Measurements from ENCODE around the gene RELT. TPM values are rescaled to one million over a fixed set of nuclear protein-coding genes. Genes with fewer than 3 reads are reported as not detected.

Gene RELT
- total RNA-seq, 1 experiment from 2014 or later = 13.8 TPM

DNA sequence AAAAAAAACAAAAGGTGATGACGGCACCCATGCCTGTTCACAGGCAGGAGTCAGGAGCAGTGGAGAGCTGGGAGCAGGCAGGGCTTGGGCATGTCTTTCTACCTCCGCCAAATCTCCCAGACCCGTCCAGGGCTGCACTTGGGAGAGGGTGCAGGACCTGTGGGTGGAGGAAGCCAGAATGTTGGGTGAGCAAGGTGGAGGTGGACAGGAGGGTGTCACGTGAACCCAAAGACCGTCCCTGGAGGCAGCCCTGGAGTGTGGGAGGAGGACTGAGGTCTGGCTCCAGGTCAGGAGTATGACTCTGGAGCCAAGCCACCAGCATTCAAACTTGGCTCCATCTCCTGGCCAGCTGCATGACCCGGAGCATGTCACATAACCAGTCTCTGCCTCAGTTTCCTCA, 26.6 kb upstream of the RELT start:
- Histone ChIP-seq H3K27me3 (ENCODE audit: insufficient read depth, low read length) (no peaks in the 10 kb centered on the region), H3K4me1 (ENCODE audit: control insufficient read depth in 1 of 2, insufficient read depth in 2 of 2, low read length in 2 of 2) (no peaks in the 10 kb centered on the region), H3K79me2 (ENCODE audit: insufficient read depth, low read length) (no peaks in the 10 kb centered on the region), H2AFZ (ENCODE audit: low read depth, low read length, poor library complexity, severe bottlenecking) (no peak overlapping the region), H3K9me3 (ENCODE audit: control insufficient read depth in 1 of 2, insufficient read depth in 1 of 2, low read depth in 1 of 2, low read length in 2 of 2) (no peaks in the 10 kb centered on the region), H3K9me2 (ENCODE audit: insufficient read depth) (no peaks in the 10 kb centered on the region), H3K27ac (ENCODE audit: low read depth, low read length) (no peak overlapping the region), H3K9ac (ENCODE audit: low read length) (no peak overlapping the region), H3K4me3 (replicated peaks in 1 of 2; ENCODE audit: low read depth in 1 of 2, low read length in 2 of 2) (no peak overlapping the region), H3K4me2 (ENCODE audit: low read length) (no peak overlapping the region), H3K36me3 (ENCODE audit: control insufficient read depth in 1 of 2, insufficient read depth in 2 of 2, low read length in 2 of 2) (no peaks in the 10 kb centered on the region), H4K20me1 (ENCODE audit: insufficient read depth) (no peaks in the 10 kb centered on the region)
- ChIA-PET POLR2A (no interaction called here), RAD21 (ENCODE audit: low non-redundant PET in 1 of 2, low total read pairs in 2 of 2, uncharacterized antibody in 2 of 2, unreplicated experiment in 2 of 2) (no interaction called here), CTCF (interaction anchor here (1.1 to 4.2 kb wide), 4 partner anchors 13 to 312 kb away, joined by 3 to 62 read pairs (median 46); no protein-coding TSS in a partner anchor)
- TF ChIP-seq EZH2 (IDR thresholded peaks at IDR 0.05) (no peak), EZH2phosphoT487 (IDR thresholded peaks at IDR 0.05; ENCODE audit: borderline replicate concordance) (no peak), SRF (IDR thresholded peaks at IDR 0.05; ENCODE audit: low read depth) (no peak), RAD21 (IDR thresholded peaks at IDR 0.05; ENCODE audit: low read depth) (no peak), CEBPB (IDR thresholded peaks at IDR 0.05; ENCODE audit: low read depth) (no peak), YY1 (IDR thresholded peaks at IDR 0.05; ENCODE audit: extremely low read depth, insufficient replicate concordance, low read depth, low read length) (no peak), ZFX (IDR thresholded peaks at IDR 0.05) (no peak), ZNF274 (IDR thresholded peaks at IDR 0.05; ENCODE audit: low read depth, low read length) (no peak), CBX3 (IDR thresholded peaks at IDR 0.05; ENCODE audit: low read depth) (no peak), EGR1 (IDR thresholded peaks at IDR 0.05; ENCODE audit: low read depth) (no peak), ELF1 (IDR thresholded peaks at IDR 0.05; ENCODE audit: borderline replicate concordance, low read depth) (no peak)
- TF ChIP-seq, protein P1, sequence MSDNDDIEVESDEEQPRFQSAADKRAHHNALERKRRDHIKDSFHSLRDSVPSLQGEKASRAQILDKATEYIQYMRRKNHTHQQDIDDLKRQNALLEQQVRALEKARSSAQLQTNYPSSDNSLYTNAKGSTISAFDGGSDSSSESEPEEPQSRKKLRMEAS (IDR thresholded peaks at IDR 0.05) = no peak
- TF ChIP-seq, protein P2, sequence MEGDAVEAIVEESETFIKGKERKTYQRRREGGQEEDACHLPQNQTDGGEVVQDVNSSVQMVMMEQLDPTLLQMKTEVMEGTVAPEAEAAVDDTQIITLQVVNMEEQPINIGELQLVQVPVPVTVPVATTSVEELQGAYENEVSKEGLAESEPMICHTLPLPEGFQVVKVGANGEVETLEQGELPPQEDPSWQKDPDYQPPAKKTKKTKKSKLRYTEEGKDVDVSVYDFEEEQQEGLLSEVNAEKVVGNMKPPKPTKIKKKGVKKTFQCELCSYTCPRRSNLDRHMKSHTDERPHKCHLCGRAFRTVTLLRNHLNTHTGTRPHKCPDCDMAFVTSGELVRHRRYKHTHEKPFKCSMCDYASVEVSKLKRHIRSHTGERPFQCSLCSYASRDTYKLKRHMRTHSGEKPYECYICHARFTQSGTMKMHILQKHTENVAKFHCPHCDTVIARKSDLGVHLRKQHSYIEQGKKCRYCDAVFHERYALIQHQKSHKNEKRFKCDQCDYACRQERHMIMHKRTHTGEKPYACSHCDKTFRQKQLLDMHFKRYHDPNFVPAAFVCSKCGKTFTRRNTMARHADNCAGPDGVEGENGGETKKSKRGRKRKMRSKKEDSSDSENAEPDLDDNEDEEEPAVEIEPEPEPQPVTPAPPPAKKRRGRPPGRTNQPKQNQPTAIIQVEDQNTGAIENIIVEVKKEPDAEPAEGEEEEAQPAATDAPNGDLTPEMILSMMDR (IDR thresholded peaks at IDR 0.05 in 2 of 3, conservative IDR thresholded peaks at IDR 0.05 in 1 of 3; ENCODE audit: borderline replicate concordance in 1 of 3, insufficient read depth in 1 of 3, low read depth in 2 of 3, low read length in 2 of 3) = no peak
- TF ChIP-seq, protein P3, sequence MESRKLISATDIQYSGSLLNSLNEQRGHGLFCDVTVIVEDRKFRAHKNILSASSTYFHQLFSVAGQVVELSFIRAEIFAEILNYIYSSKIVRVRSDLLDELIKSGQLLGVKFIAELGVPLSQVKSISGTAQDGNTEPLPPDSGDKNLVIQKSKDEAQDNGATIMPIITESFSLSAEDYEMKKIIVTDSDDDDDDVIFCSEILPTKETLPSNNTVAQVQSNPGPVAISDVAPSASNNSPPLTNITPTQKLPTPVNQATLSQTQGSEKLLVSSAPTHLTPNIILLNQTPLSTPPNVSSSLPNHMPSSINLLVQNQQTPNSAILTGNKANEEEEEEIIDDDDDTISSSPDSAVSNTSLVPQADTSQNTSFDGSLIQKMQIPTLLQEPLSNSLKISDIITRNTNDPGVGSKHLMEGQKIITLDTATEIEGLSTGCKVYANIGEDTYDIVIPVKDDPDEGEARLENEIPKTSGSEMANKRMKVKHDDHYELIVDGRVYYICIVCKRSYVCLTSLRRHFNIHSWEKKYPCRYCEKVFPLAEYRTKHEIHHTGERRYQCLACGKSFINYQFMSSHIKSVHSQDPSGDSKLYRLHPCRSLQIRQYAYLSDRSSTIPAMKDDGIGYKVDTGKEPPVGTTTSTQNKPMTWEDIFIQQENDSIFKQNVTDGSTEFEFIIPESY (IDR thresholded peaks at IDR 0.05; ENCODE audit: extremely low read depth, insufficient replicate concordance, low read length) = no peak
- TF ChIP-seq, protein P4, sequence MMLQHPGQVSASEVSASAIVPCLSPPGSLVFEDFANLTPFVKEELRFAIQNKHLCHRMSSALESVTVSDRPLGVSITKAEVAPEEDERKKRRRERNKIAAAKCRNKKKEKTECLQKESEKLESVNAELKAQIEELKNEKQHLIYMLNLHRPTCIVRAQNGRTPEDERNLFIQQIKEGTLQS (IDR thresholded peaks at IDR 0.05) = no peak
- ATAC-seq (no peak), DNase-seq (ENCODE audit: low read depth, low spot score) (no peak)
- no TSS peak for BruUV-seq (replicated peaks)
- intact Hi-C loops (cut with micrococcal nuclease) = loop anchor here (2.0 kb wide), 1 partner anchor 311 kb away; no protein-coding TSS in a partner anchor
